Measurements from ENCODE around the gene PLD3. TPM values are rescaled to one million over a fixed set of nuclear protein-coding genes. Genes with fewer than 3 reads are reported as not detected.
"Not testable (repeated sequence)": the region's sequence is repeated elsewhere in the genome, so short reads cannot be mapped to it uniquely, and the experiment has no call there.

The PLD3 gene
- total RNA-seq, 1 donor from 2014 or later: 104 TPM

DNA sequence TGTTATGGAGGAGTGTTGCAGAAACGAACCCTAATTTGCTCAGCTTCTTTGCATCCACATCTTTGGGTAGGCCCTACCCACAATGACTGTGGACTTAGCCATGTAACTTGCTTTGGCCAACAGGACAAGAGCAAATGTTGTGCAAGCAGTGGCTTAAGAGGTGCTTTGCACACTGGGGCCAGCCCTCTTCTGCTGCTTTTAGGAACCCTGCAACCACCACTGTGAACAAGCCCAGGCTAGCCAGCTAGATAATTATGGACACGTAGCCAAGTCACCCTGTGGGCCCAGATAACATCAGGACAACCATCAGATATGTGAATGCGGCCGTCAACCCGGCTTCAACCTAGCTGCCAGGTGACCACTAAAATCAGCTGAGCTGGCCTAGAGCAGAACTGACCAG lies 17.4 kb upstream of the PLD3 start:
- no peak for ATAC-seq
- no peak for DNase-seq (ENCODE audit: low spot score)

- DNase-seq (ENCODE audit: low spot score) (no peak), ATAC-seq (no peak)
Measured at GRCh38 chr19:40332669-40333068, 15.8 kb upstream of the PLD3 start.

GRCh38 chr19:40333083-40333482 lies 15.4 kb upstream of the PLD3 start:
- ATAC-seq; DNase-seq (ENCODE audit: low spot score): not testable (repeated sequence)

- ATAC-seq: no peak
- no peak for DNase-seq (ENCODE audit: low spot score)
Measured at GRCh38 chr19:40335101-40335500, 13.4 kb upstream of the PLD3 start.

GRCh38 chr19:40335855-40336600 lies 12.5 kb upstream of the PLD3 start:
- ATAC-seq (no peak), DNase-seq (ENCODE audit: low spot score) (no peak)

- no peak for DNase-seq (ENCODE audit: low spot score)
- ATAC-seq: no peak
Measured at GRCh38 chr19:40336601-40336900, 11.9 kb upstream of the PLD3 start.

DNA sequence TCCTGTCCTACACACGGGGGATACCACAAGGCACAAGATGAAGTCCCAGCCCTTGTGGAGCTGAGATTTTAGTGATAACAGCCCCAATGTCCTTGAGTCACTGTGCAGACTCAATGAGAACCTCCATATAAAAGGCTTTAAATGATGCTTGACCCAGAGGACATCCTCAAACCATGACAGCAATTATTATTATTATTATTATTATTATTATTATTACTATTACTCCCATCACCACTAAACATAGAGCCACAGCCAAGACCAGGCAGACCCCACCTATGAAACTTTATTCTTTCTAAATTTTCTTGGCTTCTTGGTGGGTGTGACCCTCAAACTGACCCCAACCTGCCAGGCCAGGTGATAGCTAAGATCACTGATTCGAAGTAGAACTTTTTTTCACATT lies 11.4 kb upstream of the PLD3 start:
- DNase-seq (ENCODE audit: low spot score) (no peak), ATAC-seq (no peak)

DNA sequence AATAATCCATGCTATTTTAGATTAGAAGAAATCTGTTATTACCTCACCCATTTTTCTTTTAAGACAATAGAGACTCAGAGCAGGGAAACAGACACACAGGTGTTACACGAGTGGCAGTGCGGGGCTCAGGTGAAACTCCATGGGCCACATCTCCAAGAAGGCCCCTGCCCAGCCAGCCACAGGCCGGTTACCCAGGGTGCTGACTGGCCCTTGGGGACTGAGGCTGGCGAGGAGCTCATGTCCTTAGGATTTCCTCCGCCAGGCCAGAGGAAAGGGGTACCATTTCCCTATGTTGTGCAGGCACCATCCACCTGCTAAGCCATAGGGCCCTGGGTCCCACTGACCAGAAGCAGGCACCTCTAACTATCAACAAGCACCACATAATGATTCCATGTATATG lies 10.9 kb upstream of the PLD3 start:
- DNase-seq (ENCODE audit: low spot score) (no peak), ATAC-seq (no peak)

DNA sequence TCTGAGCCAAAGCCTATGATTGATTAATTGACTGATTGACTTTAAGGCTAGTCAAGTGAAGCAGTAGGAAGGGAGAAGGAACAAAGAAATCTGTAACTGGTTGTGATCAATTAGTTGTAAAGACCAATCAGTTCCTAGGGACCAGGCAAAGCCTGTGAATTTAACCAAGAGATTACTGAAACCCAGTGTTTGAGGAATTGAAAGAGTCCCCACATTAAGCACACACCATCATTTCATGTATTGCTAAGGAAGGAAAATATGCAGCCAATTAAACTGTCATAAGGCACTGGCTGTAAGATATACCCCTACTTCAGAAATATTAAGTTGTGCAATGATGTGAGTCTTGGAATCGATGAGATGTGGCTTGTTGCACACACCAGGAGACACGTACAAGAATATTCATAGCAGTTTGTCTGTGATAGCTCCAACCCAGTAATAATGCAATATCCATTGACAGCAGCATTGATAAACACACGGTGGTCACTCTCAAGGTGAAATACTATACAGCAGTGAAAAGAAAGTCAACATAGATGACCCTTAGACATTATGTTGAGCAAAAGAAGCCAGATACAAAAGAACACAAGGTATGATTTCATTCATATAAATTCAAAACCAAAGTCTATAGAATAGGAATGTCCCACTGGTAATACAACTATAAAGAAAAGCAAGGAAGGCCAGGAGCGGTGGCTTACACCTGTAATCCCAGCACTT lies 9.3 kb upstream of the PLD3 start:
- ATAC-seq (no peak), DNase-seq (ENCODE audit: low spot score) (no peak)

DNA sequence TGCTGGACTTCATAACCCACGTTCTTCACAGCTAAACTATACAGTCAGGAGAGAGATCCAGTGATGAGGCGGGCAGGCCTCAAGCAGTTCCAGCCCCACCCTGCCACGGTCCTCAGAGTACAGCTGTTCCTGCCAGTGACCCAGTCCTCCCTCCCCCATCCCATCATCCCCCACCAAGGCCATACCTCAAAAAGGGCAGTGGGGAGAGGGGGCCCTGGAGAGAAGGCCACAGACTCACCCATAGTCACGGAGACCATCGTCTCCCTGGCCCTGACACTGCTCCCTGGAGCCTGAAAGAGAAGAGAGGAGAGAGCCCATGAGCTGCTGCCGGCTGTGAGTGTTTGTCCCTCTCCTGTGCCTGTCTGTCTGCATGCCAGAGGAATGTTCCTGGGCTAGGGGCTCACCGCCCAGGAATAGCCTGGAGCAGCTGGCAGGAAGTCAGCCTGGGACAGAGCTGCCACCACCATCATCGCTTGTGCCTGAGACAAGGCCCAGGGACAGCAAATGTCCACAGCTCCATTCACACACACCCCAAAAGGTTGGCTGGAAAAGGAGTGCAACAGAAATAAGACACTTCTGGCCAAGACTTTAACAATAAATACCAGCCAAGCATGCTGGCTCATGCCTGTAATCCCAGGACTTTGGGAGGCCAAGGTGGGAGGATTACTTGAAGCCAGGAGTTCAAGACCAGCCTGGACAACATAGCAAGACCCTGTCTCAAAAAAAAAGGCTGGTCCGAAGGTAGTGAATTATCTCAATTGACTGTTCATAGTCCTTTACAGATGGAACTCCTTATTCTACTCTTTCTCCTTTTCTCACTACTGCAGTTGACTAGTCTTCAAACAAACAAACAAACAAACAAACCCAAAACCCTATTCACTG lies 6.7 kb upstream of the PLD3 start:
- no peak for ATAC-seq
- DNase-seq (ENCODE audit: low spot score): no peak

- ATAC-seq: peak; percentile 27
Measured at GRCh38 chr19:40342644-40343311, 5.7 kb upstream of the PLD3 start.

GRCh38 chr19:40344422-40344821 lies 4.1 kb upstream of the PLD3 start:
- DNase-seq (ENCODE audit: low spot score) (no peak), ATAC-seq (no peak)

More at GRCh38 chr19:40342644-40343311, 5.7 kb upstream of the PLD3 start:
- DNase-seq (ENCODE audit: low spot score): no peak

DNA sequence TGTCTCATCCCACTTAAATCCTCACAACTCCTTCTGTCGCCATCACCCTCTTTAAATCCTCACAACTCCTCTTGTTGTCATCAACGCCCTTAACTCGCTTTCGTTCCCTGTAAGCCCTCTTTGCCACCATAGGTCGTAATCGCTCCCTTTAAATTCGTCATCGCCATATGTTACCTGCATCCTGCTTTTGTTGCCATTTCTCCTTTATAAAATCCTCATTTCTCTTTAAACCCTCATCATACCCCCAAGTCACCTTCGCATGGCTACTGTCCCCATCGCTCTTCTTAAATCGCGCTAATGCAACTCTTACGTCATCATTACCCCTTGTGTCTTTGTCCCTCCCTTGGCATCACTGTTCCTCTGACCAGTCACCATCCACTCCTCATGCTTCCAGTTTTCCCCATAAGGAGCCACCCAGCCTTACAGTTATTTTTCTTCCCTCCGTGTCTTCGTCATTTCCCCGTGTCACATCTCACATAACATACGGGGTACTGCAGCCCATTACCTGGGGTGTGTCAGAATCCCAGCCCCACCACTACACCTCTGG lies 539 bp downstream of the PLD3 start:
- ATAC-seq (no peak), DNase-seq (ENCODE audit: low spot score) (no peak)

DNA sequence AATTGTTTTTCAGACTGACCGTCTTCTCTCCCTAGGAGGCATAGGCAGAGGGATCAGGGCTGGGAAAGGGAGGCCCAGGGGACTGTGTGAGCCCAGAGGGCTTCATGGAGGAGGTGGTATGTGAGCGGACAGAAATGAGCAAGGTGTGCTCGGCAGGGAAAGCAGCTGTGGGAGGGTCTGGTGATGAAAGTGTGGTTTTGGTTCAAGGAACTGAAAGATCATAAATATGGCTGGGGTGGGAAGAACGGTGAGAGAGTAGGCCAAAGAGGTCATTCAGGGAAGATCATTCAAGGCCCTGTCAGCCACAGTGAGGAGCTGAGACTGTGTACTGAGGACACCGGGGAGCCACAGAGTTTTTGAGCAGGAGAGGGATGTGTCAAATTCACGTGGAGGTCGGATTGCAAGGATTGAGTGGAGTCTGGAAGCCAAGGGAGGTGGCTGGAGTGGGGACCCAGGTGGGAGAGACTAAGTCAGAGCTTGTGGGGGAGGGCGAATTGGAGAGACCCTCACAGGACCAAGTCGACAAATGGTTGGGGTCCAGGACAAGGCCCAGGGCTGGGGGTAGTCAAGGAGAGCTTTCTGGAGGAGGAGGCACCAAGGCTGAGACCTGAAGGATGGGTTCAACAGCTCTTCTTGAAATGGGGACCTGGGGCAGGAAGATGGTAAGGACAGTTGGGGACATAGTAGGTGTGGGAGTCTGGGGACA lies 7.6 kb downstream of the PLD3 start:
- ATAC-seq (no peak), DNase-seq (ENCODE audit: low spot score) (no peak)

DNA sequence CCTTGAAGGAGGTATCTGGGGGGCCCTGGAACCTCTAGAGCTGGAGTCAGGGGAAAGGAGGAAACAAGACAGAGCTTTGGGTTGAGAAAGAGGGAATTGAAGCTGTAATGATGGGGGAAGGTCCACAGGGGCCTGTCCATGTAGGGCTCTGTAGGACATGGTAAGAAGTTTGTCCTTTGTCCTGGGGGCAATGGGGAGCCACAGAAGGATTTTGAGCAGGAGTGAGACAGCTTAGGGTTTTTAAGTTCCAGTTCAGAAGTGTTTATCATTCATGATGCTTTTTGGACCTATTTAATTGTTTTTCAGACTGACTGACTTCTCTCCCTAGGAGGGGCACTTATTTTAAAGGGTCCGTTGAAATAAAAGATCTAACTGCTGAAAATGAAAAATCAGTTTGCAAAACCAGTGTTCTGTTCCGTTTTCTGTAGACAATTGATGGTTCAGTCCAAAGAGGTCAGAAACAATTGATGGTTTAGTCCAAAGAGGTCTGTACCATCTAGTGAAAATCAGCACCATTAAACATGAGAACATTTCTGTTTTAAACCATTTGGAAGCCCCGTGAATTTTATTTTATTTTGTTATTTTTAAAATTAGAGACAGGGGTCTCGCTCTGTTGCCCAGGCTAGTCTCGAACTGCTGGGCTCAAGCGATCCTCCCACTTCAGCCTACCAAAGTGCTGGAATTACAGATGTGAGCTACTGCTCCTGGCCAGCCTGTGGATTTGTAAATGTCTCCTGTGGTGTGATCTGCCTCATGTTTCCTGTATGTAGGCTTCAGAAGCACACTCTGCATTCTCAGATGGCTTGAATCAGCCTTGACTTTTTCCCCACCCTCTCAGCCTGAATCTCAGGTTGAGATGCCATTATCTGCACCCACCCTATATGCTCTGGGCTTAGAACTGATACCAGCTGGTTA lies 8.4 kb downstream of the PLD3 start:
- DNase-seq (ENCODE audit: low spot score) (no peak), ATAC-seq (no peak)

GRCh38 chr19:40357640-40358039 lies 9.1 kb downstream of the PLD3 start:
- no peak for ATAC-seq

DNA sequence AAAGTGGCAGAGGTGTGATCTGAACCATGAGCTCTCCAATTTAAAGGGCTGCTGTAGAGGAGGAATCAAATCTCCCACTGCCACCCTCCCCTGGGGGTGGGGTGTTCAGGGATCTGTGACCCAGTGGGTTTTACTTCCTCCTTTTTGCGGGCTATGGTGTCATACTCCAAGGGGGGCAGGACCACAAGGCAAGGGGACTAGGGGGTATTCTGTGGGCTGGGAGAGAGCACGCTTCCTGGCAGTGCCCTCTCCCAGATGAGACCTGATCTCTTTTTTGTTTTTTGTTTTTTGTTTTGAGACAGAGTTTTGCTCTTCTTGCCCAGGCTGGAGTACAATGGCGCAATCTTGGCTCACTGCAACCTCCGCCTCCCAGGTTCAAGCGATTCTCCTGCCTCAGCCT lies 10.3 kb downstream of the PLD3 start:
- DNase-seq (ENCODE audit: low spot score): no peak

More at GRCh38 chr19:40357640-40358039, 9.1 kb downstream of the PLD3 start:
- no peak for DNase-seq (ENCODE audit: low spot score)

GRCh38 chr19:40360020-40360707 lies 11.7 kb downstream of the PLD3 start:
- ATAC-seq (no peak), DNase-seq (ENCODE audit: low spot score) (no peak)

More for the DNA sequence above, 10.3 kb downstream of the PLD3 start:
- peak; percentile 40 for ATAC-seq

All from left lobe of liver (tissue), 2 donors.